Suppressor macrophage treated with lipopolysaccharide for 1 hour (primary cell): ENCODE data around the gene KRT78.
"Not testable (repeated sequence)": the region's sequence is repeated elsewhere in the genome, so short reads cannot be mapped to it uniquely, and the experiment has no call there.

Experiments
- DNase-seq, 3 donors: peaks; one replicate each; pipeline ENCODE4 v3.0.0-alpha.2; 2020 to 2022

Gene KRT78

GRCh38 chr12:52795694-52796428, 52.9 kb downstream of the KRT78 start, which contains the start of gene KRT3:
TSS of gene KRT3 (minus strand) at chr12:52796117. CDS start at chr12:52796042, 75 bp downstream.
- no peak for DNase-seq

GRCh38 chr12:52795332-52795674, 53.5 kb downstream of the KRT78 start:
- not testable (repeated sequence) for DNase-seq

- peak in 2 of 3 donors; percentile 20 to 29 for DNase-seq
Measured at GRCh38 chr12:52794479-52795331, 54.1 kb downstream of the KRT78 start.

GRCh38 chr12:52792185-52793029, 56.4 kb downstream of the KRT78 start:
- no peak for DNase-seq

GRCh38 chr12:52791271-52792184, 57.3 kb downstream of the KRT78 start:
- DNase-seq, result no peak

GRCh38 chr12:52790427-52791270, 58.1 kb downstream of the KRT78 start:
- no peak for DNase-seq

GRCh38 chr12:52789637-52790426, 59.0 kb downstream of the KRT78 start:
- DNase-seq, result peak in 1 of 3 donors; percentile 7

- DNase-seq, result no peak
Measured at GRCh38 chr12:52788876-52789636, 59.7 kb downstream of the KRT78 start.

- DNase-seq, result no peak
Measured at GRCh38 chr12:52788192-52788875, 60.5 kb downstream of the KRT78 start.
